ENCODE measurements around the gene PSORS1C1. TPM values are rescaled to one million over a fixed set of nuclear protein-coding genes. Genes with fewer than 3 reads are reported as not detected.
"Not testable (repeated sequence)": the region's sequence is repeated elsewhere in the genome, so short reads cannot be mapped to it uniquely, and the experiment has no call there.

PSORS1C1 gene, protein sequence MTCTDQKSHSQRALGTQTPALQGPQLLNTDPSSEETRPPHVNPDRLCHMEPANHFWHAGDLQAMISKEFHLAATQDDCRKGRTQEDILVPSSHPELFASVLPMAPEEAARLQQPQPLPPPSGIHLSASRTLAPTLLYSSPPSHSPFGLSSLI
- total RNA-seq: not detected

GRCh38 chr6:31114541-31114878, at the start of gene PSORS1C1:
Gene PSORS1C1, plus strand, starts transcription at chr6:31114800. Its CDS starts 14,833 bp downstream, at chr6:31129633.
- H3K4me3 Mint-ChIP-seq: no peak within 1 kb of the TSS
- POLR2A ChIA-PET: no interaction called here
- peaks cover 36% of the 10 kb centered on the region for H3K27me3 Mint-ChIP-seq
- H3K4me1 Mint-ChIP-seq: no peaks in the 10 kb centered on the region
- CTCF ChIA-PET: interaction anchor here (5.0 kb wide), 1 partner anchor 15 kb away, joined by 30 read pairs; no protein-coding TSS in a partner anchor
- H3K27ac Mint-ChIP-seq: no peak within 1 kb of the TSS
- no peak for DNase-seq
- H3K9me3 Mint-ChIP-seq: no peaks in the 10 kb centered on the region
- H3K36me3 Mint-ChIP-seq (ENCODE audit: low read depth): no peaks in the 10 kb centered on the region

- Mint-ChIP-seq H3K36me3 (ENCODE audit: low read depth) (no peaks in the 10 kb centered on the region), H3K4me1 (no peaks in the 10 kb centered on the region), H3K4me3 (no peak overlapping the region), H3K27me3 (peaks cover 15% of the 10 kb centered on the region), H3K27ac (no peak overlapping the region), H3K9me3 (no peaks in the 10 kb centered on the region)
- no peak for DNase-seq
- ChIA-PET POLR2A (no interaction called here), CTCF (no interaction called here)
Observed at GRCh38 chr6:31065556-31065955, 49.0 kb upstream of the PSORS1C1 start.

DNA sequence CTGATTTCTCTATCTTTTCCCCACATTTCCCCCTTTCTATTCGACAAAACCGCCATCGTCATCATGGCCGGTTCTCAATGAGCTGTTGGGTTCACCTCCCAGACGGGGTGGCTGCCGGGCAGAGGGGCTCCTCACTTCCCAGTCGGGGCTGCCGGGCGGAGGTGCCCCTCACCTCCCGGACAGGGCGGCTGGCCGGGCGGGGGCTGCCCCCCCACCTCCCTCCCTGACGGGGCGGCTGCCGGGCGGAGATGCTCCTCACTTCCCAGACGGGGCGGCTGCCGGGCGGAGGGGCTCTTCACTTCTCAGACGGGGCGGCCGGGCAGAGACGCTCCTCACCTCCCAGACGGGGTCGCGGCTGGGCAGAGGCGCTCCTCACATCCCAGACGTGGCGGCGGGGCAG, 47.6 kb upstream of the PSORS1C1 start:
- H3K27ac Mint-ChIP-seq; H3K36me3 Mint-ChIP-seq (ENCODE audit: low read depth); POLR2A ChIA-PET; DNase-seq; H3K4me3 Mint-ChIP-seq; CTCF ChIA-PET; H3K9me3 Mint-ChIP-seq; H3K4me1 Mint-ChIP-seq: not testable (repeated sequence)
- H3K27me3 Mint-ChIP-seq: peaks cover 14% of the 10 kb centered on the region

DNA sequence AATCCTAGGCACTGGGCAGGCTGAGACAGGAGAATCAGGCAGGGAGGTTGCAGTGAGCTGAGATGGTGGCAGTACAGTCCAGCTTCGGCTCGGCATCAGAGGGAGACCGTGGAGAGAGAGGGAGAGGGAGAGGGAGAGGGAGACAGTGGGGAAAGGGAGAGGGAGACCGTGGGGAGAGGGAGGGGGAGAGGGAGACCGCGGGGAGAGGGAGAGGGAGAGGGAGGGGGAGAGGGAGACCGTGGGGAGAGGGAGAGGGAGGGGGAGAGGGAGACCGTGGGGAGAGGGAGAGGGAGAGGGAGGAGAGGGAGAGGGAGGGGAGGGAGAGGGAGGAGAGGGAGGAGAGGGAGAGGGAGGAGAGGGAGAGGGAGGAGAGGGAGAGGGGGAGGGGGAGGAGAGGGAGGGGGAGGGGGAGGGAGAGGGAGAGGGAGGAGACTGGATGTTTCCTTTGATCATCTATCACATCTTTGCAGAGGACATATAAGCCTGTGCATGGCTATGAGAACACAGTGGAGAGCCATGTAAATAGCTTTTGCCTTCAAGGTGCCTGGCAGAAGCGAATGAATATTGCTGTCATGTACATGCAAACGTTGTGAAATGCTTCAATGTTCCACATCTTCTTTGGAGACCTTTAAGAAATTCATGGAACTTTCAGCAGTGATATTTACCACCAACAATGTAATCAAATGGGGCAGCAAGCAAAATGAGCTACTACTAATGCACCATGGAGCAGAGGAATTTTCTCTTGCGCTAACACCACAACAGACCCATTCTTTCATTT, 46.5 kb upstream of the PSORS1C1 start:
- DNase-seq; POLR2A ChIA-PET; H3K36me3 Mint-ChIP-seq (ENCODE audit: low read depth); H3K4me1 Mint-ChIP-seq; H3K27me3 Mint-ChIP-seq; H3K9me3 Mint-ChIP-seq; H3K27ac Mint-ChIP-seq; H3K4me3 Mint-ChIP-seq: not testable (repeated sequence)
- CTCF ChIA-PET: interaction anchor here (1.0 to 4.0 kb wide), 7 partner anchors 11 to 241 kb away, joined by 3 to 30 read pairs (median 7); partner anchors contain the start of gene VARS2

- no peaks in the 10 kb centered on the region for H3K9me3 Mint-ChIP-seq
- CTCF ChIA-PET: interaction anchor here (0.6 to 4.0 kb wide), 10 partner anchors 11 to 241 kb away, joined by 3 to 30 read pairs (median 4); partner anchors contain the start of genes MUCL3 and VARS2
- H3K27ac Mint-ChIP-seq: no peak overlapping the region
- H3K4me1 Mint-ChIP-seq: no peaks in the 10 kb centered on the region
- no peak overlapping the region for H3K4me3 Mint-ChIP-seq
- peak; percentile 67 for DNase-seq
- POLR2A ChIA-PET: no interaction called here
- H3K36me3 Mint-ChIP-seq (ENCODE audit: low read depth): no peaks in the 10 kb centered on the region
- peaks cover 7% of the 10 kb centered on the region for H3K27me3 Mint-ChIP-seq
Observed at GRCh38 chr6:31068669-31069340, 45.8 kb upstream of the PSORS1C1 start.

DNA sequence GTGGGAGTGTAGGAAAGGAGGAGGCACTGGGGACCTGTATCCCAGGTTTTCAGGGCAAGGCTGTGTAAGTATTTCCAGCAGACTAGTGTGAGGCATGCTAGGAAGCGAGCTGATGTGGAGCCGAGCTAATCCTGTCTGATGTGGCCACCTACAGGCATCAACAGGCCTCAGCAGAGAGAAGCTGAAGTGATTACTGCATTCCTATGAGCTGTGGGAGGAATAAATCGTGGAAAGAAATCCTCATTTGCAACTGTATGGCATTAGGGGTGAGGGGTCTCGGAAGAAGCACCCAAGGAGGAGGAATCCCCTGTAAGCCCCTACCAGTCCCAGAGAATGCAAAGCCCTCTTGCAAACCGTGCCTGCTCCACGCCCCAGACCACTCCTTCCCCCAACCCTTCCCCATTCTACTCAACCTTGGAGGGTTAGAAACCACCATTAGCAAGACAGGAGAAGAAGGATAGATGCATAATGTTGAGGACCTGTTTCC, 43.8 kb upstream of the PSORS1C1 start:
- ChIA-PET CTCF (interaction anchor here (1.0 to 4.0 kb wide), 5 partner anchors 9 to 156 kb away, joined by 4 to 30 read pairs (median 26); partner anchors contain the start of gene VARS2), POLR2A (no interaction called here)
- DNase-seq: no peak
- Mint-ChIP-seq H3K4me1 (no peaks in the 10 kb centered on the region), H3K27me3 (peaks cover 5% of the 10 kb centered on the region), H3K4me3 (no peak overlapping the region), H3K27ac (no peak overlapping the region), H3K36me3 (ENCODE audit: low read depth) (no peaks in the 10 kb centered on the region), H3K9me3 (no peaks in the 10 kb centered on the region)

- no peaks in the 10 kb centered on the region for H3K9me3 Mint-ChIP-seq
- no peak overlapping the region for H3K4me3 Mint-ChIP-seq
- ChIA-PET CTCF (no interaction called here), POLR2A (no interaction called here)
- H3K4me1 Mint-ChIP-seq: peaks cover 2% of the 10 kb centered on the region
- no peaks in the 10 kb centered on the region for H3K27me3 Mint-ChIP-seq
- no peak for DNase-seq
- no peak overlapping the region for H3K27ac Mint-ChIP-seq
- H3K36me3 Mint-ChIP-seq (ENCODE audit: low read depth): no peaks in the 10 kb centered on the region
Observed at GRCh38 chr6:31074401-31074800, 40.2 kb upstream of the PSORS1C1 start.

DNA sequence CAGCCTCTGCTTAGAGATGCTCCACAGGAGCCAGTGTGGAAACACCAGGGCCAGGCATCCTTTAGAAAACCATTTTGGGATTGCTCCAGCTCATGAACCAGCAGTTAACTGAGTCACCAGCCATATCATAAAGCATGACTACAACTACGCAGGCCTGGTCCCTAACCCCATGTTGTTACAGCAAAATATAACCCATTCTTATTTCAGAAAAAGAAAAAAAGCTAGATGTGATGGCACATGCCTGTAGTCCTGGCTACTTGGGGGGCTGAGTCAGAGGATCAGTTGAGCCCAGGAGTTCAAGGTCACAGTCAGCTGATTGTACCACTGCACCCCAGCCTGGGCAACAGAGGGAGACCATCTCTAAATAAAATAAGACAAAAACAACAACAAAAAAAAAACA, 39.1 kb upstream of the PSORS1C1 start:
- POLR2A ChIA-PET: no interaction called here
- no peak overlapping the region for H3K4me3 Mint-ChIP-seq

DNA sequence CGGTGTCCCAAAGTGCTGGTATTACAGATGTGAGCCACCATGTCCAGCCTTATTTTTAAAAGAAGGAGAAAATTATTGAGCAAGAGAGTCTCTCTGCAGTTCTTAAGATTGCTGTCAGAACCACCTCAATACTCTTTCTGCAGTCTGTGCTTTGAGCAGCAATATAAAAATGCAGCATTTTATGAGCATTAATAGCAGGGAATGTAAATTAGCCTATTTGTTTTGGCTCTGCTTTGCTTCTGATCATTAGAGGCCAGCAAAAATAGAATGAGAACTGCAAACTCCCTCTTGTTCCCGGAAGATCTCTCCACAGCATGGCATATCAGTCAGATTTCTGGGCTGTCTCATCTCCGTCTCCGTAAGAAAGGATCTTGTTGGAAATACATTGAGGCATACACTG, 38.0 kb upstream of the PSORS1C1 start:
- Mint-ChIP-seq H3K4me1 (peaks cover 5% of the 10 kb centered on the region), H3K36me3 (ENCODE audit: low read depth) (no peaks in the 10 kb centered on the region), H3K9me3 (no peaks in the 10 kb centered on the region), H3K27ac (no peak overlapping the region), H3K27me3 (peaks cover 8% of the 10 kb centered on the region), H3K4me3 (no peak overlapping the region)
- CTCF ChIA-PET: no interaction called here
- POLR2A ChIA-PET: no interaction called here
- no peak for DNase-seq

More for the DNA sequence above, 39.1 kb upstream of the PSORS1C1 start:
- H3K36me3 Mint-ChIP-seq (ENCODE audit: low read depth): no peaks in the 10 kb centered on the region
- H3K9me3 Mint-ChIP-seq: no peaks in the 10 kb centered on the region
- no peak for DNase-seq
- peaks cover 5% of the 10 kb centered on the region for H3K4me1 Mint-ChIP-seq
- H3K27me3 Mint-ChIP-seq: peaks cover 2% of the 10 kb centered on the region
- CTCF ChIA-PET: interaction anchor here (1.5 kb wide), 1 partner anchor 12 kb away, joined by 4 read pairs; no protein-coding TSS in a partner anchor
- no peak overlapping the region for H3K27ac Mint-ChIP-seq

- H3K36me3 Mint-ChIP-seq (ENCODE audit: low read depth): no peaks in the 10 kb centered on the region
- CTCF ChIA-PET: interaction anchor here (0.6 to 4.3 kb wide), 48 partner anchors 8 to 563 kb away, joined by 3 to 70 read pairs (median 4); partner anchors contain the start of genes DDR1, IER3, PSORS1C2 and VARS2
- POLR2A ChIA-PET: interaction anchor here (0.7 to 2.2 kb wide), 7 partner anchors 14 to 265 kb away, joined by 3 to 10 read pairs (median 5); partner anchors contain the start of gene VARS2
- H3K4me1 Mint-ChIP-seq: peaks cover 9% of the 10 kb centered on the region
- H3K9me3 Mint-ChIP-seq: no peaks in the 10 kb centered on the region
- DNase-seq: peak; percentile 70
- no peak overlapping the region for H3K4me3 Mint-ChIP-seq
- peaks cover 12% of the 10 kb centered on the region for H3K27me3 Mint-ChIP-seq
- no peak overlapping the region for H3K27ac Mint-ChIP-seq
Observed at GRCh38 chr6:31079656-31080261, 34.8 kb upstream of the PSORS1C1 start.

DNA sequence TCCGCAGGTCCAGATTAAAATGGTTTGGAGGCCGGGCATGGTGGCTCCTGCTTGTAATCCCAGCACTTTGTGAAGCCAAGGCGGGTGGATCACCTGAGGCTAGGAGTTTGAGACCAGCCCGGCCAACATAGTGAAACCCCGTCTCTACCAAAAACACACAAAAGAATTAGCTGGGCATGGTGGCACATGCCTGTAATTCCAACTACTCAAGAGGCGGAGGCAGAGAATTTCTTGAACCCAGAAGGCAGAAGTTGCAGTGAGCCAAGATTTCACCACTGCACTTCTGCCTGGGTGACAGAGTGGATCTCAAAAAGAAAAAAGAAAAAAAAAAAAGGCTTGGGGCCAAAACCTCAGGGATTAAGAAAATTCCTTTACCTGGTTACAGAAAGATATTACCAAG, 32.7 kb upstream of the PSORS1C1 start:
- no peaks in the 10 kb centered on the region for H3K9me3 Mint-ChIP-seq
- H3K27me3 Mint-ChIP-seq: peaks cover 21% of the 10 kb centered on the region
- DNase-seq: no peak
- no peak overlapping the region for H3K4me3 Mint-ChIP-seq
- H3K27ac Mint-ChIP-seq: no peak overlapping the region
- CTCF ChIA-PET: interaction anchor here (0.7 to 1.3 kb wide), 2 partner anchors 8 to 255 kb away, joined by 3 to 6 read pairs; no protein-coding TSS in a partner anchor
- peaks cover 12% of the 10 kb centered on the region for H3K4me1 Mint-ChIP-seq
- H3K36me3 Mint-ChIP-seq (ENCODE audit: low read depth): no peaks in the 10 kb centered on the region
- POLR2A ChIA-PET: no interaction called here

DNA sequence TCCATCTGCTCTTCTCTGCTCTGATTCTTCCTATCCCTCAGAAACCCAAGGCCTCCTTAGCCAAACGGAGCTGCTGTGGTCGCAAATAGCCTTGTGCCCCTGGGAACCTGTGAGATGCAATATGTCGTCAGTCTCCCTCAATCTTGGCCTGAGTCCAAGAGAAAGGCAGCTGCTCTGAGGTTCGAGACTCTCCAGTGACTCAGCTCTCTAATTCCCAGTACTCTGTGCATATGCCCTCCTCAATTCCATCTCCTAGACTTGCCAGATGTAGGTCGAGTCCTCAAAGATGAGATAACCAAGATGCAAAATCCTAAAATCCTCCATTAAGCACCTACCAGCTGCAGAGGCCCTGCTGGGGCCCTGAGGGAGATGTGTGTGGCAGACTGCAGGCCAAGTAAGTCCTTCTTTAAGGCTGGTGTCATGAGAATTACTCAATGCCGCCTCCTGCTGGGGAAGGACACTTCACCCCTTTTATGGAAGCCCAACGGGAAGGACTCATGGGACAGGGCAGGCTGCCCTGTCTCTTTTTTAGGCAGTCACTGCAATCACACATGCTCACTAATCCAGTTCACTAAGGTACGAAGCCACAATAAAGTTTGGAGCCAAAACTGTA, 30.8 kb upstream of the PSORS1C1 start:
- H3K36me3 Mint-ChIP-seq (ENCODE audit: low read depth): no peaks in the 10 kb centered on the region
- peaks cover 25% of the 10 kb centered on the region for H3K27me3 Mint-ChIP-seq
- POLR2A ChIA-PET: interaction anchor here (1.0 kb wide), 1 partner anchor 168 kb away, joined by 4 read pairs; no protein-coding TSS in a partner anchor
- peaks cover 21% of the 10 kb centered on the region for H3K4me1 Mint-ChIP-seq
- CTCF ChIA-PET: interaction anchor here (0.5 to 2.4 kb wide), 7 partner anchors 12 to 311 kb away, joined by 3 to 7 read pairs (median 3); no protein-coding TSS in a partner anchor
- no peaks in the 10 kb centered on the region for H3K9me3 Mint-ChIP-seq
- H3K4me3 Mint-ChIP-seq: no peak overlapping the region
- peak; percentile 58 for DNase-seq
- no peak overlapping the region for H3K27ac Mint-ChIP-seq
